RWPE1 (cell line): ENCODE results near the gene CXCL3.

Experiments
- CTCF ChIA-PET: fragments of 350-600 bp; sonication (Branson Sonifier 250); formaldehyde crosslinking; extraction: SDS; loops from one replicate; lab custom pipeline; 2021; lab: Yijun Ruan, JAX
- POLR2A ChIA-PET: fragments of 400-600 bp; formaldehyde crosslinking; extraction: SDS; loops from one replicate; lab custom pipeline; 2020; ENCODE audit warnings: antibody characterized with exemption; ENCODE audit not compliant: low non-redundant PET; lab: Yijun Ruan, JAX
- DNase-seq: peaks from one replicate; pipeline ENCODE4 v3.0.0; 2012; ENCODE audit warnings: low spot score
- H3K27ac ChIP-seq: fragments of 450-650 bp; 2 replicates; pipeline ENCODE4 v1.5.1; 2017
- CTCF ChIP-seq: fragments of 450-650 bp; conservative IDR thresholded peaks from 2 replicates; pipeline ENCODE4 v1.5.1; 2017; ENCODE audit warnings: low read depth, mild to moderate bottlenecking

The CXCL3 gene

GRCh38 chr4:74014332-74014731 is 24.2 kb downstream of the CXCL3 start:
- no peak overlapping the region for H3K27ac ChIP-seq
- CTCF ChIA-PET = interaction anchor here (0.8 kb wide), 1 partner anchor 20 kb away, joined by 3 read pairs; no protein-coding TSS in a partner anchor
- POLR2A ChIA-PET = no interaction called here
- DNase-seq = no peak
- TF ChIP-seq CTCF = no peak

- no peak for DNase-seq
- TF ChIP-seq CTCF = no peak
- ChIA-PET POLR2A (no interaction called here), CTCF (no interaction called here)
- H3K27ac ChIP-seq = no peak overlapping the region
These were observed 25.2 kb downstream of the CXCL3 start for GRCh38 chr4:74013264-74013663.

- DNase-seq = no peak
- TF ChIP-seq CTCF = no peak
- no peak overlapping the region for H3K27ac ChIP-seq
- ChIA-PET POLR2A (no interaction called here), CTCF (no interaction called here)
These were observed 26.4 kb downstream of the CXCL3 start for GRCh38 chr4:74012130-74012529.

GRCh38 chr4:74009307-74009706 is 29.2 kb downstream of the CXCL3 start:
- ChIA-PET POLR2A (no interaction called here), CTCF (interaction anchor here (0.6 kb wide), 1 partner anchor 548 kb away, joined by 3 read pairs; no protein-coding TSS in a partner anchor)
- TF ChIP-seq CTCF = no peak
- DNase-seq = no peak
- no peak overlapping the region for H3K27ac ChIP-seq

GRCh38 chr4:74006009-74006476 is 32.4 kb downstream of the CXCL3 start:
- no peak overlapping the region for H3K27ac ChIP-seq
- no peak for TF ChIP-seq CTCF
- CTCF ChIA-PET = no interaction called here
- DNase-seq = no peak
- POLR2A ChIA-PET = no interaction called here

- ChIA-PET POLR2A (no interaction called here), CTCF (no interaction called here)
- TF ChIP-seq CTCF = no peak
- H3K27ac ChIP-seq = no peak overlapping the region
- peak; percentile 50 for DNase-seq
These were observed 33.0 kb downstream of the CXCL3 start for GRCh38 chr4:74005528-74005927.

GRCh38 chr4:74004668-74005067 is 33.8 kb downstream of the CXCL3 start:
- no peak overlapping the region for H3K27ac ChIP-seq
- ChIA-PET CTCF (no interaction called here), POLR2A (no interaction called here)
- DNase-seq = no peak
- no peak for TF ChIP-seq CTCF
